Occipital lobe (tissue), 2 donors: ENCODE results near the gene SOX4. TPM values are rescaled to one million over a fixed set of nuclear protein-coding genes. Genes with fewer than 3 reads are reported as not detected.
A peak's percentile ranks its signal among the peaks of the same experiment; 100 is the strongest.

Source experiments
- DNase-seq: peaks from one replicate; lab custom pipeline; 2025; lab: John Stamatoyannopoulos, UW
- total RNA-seq: library from RNA; depleted of rRNA; stranded (reverse); fragments of >200 nt; gene quantifications from one replicate; pipeline ENCODE4 v1.2.3, GENCODE V29; 2014

SOX4 gene
- total RNA-seq, 1 donor from 2014 or later, result 370 TPM

DNA sequence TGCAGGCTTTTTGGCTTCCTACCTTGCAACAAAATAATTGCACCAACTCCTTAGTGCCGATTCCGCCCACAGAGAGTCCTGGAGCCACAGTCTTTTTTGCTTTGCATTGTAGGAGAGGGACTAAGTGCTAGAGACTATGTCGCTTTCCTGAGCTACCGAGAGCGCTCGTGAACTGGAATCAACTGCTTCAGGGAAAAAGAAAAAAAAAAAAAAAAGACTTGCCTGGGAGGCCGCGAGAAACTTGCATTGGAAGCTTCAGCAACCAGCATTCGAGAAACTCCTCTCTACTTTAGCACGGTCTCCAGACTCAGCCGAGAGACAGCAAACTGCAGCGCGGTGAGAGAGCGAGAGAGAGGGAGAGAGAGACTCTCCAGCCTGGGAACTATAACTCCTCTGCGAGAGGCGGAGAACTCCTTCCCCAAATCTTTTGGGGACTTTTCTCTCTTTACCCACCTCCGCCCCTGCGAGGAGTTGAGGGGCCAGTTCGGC, 420 bp downstream of the SOX4 start:
- peak; percentile 57 for DNase-seq

DNA sequence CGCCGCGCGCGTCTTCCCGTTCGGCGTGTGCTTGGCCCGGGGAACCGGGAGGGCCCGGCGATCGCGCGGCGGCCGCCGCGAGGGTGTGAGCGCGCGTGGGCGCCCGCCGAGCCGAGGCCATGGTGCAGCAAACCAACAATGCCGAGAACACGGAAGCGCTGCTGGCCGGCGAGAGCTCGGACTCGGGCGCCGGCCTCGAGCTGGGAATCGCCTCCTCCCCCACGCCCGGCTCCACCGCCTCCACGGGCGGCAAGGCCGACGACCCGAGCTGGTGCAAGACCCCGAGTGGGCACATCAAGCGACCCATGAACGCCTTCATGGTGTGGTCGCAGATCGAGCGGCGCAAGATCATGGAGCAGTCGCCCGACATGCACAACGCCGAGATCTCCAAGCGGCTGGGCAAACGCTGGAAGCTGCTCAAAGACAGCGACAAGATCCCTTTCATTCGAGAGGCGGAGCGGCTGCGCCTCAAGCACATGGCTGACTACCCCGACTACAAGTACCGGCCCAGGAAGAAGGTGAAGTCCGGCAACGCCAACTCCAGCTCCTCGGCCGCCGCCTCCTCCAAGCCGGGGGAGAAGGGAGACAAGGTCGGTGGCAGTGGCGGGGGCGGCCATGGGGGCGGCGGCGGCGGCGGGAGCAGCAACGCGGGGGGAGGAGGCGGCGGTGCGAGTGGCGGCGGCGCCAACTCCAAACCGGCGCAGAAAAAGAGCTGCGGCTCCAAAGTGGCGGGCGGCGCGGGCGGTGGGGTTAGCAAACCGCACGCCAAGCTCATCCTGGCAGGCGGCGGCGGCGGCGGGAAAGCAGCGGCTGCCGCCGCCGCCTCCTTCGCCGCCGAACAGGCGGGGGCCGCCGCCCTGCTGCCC, 1.1 kb downstream of the SOX4 start:
- DNase-seq, result peak; percentile 68

DNA sequence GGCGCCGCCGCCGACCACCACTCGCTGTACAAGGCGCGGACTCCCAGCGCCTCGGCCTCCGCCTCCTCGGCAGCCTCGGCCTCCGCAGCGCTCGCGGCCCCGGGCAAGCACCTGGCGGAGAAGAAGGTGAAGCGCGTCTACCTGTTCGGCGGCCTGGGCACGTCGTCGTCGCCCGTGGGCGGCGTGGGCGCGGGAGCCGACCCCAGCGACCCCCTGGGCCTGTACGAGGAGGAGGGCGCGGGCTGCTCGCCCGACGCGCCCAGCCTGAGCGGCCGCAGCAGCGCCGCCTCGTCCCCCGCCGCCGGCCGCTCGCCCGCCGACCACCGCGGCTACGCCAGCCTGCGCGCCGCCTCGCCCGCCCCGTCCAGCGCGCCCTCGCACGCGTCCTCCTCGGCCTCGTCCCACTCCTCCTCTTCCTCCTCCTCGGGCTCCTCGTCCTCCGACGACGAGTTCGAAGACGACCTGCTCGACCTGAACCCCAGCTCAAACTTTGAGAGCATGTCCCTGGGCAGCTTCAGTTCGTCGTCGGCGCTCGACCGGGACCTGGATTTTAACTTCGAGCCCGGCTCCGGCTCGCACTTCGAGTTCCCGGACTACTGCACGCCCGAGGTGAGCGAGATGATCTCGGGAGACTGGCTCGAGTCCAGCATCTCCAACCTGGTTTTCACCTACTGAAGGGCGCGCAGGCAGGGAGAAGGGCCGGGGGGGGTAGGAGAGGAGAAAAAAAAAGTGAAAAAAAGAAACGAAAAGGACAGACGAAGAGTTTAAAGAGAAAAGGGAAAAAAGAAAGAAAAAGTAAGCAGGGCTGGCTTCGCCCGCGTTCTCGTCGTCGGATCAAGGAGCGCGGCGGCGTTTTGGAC, 2.0 kb downstream of the SOX4 start:
- no peak for DNase-seq

DNA sequence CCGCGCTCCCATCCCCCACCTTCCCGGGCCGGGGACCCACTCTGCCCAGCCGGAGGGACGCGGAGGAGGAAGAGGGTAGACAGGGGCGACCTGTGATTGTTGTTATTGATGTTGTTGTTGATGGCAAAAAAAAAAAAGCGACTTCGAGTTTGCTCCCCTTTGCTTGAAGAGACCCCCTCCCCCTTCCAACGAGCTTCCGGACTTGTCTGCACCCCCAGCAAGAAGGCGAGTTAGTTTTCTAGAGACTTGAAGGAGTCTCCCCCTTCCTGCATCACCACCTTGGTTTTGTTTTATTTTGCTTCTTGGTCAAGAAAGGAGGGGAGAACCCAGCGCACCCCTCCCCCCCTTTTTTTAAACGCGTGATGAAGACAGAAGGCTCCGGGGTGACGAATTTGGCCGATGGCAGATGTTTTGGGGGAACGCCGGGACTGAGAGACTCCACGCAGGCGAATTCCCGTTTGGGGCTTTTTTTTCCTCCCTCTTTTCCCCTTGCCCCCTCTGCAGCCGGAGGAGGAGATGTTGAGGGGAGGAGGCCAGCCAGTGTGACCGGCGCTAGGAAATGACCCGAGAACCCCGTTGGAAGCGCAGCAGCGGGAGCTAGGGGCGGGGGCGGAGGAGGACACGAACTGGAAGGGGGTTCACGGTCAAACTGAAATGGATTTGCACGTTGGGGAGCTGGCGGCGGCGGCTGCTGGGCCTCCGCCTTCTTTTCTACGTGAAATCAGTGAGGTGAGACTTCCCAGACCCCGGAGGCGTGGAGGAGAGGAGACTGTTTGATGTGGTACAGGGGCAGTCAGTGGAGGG, 2.8 kb downstream of the SOX4 start:
- peak; percentile 3 for DNase-seq

DNA sequence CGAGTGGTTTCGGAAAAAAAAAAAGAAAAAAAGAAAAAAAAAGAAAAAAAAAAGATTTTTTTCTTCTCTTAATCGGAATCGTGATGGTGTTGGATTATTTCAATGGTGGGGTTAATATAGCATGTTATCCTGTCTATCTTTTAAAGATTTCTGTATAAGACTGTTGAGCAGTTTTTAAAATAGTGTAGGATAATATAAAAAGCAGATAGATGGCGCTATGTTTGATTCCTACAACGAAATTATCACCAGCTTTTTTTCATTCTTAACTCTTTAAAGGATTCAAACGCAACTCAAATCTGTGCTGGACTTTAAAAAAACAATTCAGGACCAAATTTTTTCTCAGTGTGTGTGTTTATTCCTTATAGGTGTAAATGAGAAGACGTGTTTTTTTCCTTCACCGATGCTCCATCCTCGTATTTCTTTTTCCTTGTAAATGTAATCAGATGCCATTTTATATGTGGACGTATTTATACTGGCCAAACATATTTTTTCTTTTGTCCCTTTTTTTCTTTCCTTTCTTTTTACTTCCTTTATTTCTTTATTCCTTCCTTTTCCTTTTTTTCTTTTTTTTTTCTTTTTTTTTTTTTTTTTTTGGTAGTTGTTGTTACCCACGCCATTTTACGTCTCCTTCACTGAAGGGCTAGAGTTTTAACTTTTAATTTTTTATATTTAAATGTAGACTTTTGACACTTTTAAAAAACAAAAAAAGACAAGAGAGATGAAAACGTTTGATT, 3.6 kb downstream of the SOX4 start:
- DNase-seq, result no peak

DNA sequence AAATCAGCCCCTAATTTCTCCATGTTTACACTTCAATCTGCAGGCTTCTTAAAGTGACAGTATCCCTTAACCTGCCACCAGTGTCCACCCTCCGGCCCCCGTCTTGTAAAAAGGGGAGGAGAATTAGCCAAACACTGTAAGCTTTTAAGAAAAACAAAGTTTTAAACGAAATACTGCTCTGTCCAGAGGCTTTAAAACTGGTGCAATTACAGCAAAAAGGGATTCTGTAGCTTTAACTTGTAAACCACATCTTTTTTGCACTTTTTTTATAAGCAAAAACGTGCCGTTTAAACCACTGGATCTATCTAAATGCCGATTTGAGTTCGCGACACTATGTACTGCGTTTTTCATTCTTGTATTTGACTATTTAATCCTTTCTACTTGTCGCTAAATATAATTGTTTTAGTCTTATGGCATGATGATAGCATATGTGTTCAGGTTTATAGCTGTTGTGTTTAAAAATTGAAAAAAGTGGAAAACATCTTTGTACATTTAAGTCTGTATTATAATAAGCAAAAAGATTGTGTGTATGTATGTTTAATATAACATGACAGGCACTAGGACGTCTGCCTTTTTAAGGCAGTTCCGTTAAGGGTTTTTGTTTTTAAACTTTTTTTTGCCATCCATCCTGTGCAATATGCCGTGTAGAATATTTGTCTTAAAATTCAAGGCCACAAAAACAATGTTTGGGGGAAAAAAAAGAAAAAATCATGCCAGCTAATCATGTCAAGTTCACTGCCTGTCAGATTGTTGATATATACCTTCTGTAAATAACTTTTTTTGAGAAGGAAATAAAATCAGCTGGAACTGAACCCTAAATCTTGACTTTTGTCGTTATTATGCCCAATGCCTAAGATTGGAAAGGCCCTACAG, 4.5 kb downstream of the SOX4 start:
- no peak for DNase-seq

DNA sequence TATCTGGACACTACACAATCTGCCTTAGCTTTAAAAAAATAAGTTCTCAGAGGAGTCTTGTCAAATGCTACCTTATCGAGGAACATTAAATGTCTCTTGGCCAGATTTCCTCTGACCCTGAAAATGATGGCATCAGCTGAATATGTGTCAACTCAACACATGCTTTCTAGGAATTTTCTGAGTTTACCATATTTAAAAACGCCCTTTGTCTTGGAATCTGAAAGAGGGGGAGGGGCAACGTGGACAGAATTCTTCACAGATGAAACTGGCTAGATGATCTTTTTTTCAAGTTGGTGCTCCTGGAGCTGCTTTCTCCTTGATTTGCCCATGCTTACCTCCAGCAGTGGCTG, 5.1 kb downstream of the SOX4 start:
- no peak for DNase-seq

DNA sequence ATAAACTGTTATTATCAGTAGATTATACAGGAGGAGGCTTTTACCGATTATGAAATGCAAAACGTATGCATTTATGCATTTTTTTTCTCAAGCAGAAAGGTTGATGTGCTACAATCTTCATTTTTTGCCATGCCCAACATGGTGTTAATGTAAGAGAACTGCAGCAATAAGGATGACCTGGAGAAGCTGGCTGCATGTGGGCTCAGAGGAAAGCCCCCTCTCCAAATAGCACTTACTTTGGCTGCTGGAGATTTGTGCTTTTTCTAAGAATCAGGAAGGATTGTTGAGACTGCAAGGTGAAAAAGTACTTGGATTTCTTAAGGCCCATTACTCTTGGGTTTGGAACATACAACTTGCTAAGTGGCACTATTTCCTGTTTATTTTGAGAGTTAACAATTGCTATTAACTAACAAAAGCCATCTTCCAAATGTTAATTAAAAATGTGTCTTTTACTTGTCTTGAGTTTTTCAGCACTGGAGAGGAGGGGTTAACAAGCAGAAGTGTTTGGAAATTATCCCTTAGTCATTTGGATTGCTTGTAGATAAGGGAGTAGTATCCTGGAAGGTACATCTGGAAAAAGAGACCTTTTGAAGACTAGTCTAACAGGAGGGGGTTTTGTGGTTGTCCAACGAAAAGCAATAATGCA, 5.6 kb downstream of the SOX4 start:
- DNase-seq, result no peak

DNA sequence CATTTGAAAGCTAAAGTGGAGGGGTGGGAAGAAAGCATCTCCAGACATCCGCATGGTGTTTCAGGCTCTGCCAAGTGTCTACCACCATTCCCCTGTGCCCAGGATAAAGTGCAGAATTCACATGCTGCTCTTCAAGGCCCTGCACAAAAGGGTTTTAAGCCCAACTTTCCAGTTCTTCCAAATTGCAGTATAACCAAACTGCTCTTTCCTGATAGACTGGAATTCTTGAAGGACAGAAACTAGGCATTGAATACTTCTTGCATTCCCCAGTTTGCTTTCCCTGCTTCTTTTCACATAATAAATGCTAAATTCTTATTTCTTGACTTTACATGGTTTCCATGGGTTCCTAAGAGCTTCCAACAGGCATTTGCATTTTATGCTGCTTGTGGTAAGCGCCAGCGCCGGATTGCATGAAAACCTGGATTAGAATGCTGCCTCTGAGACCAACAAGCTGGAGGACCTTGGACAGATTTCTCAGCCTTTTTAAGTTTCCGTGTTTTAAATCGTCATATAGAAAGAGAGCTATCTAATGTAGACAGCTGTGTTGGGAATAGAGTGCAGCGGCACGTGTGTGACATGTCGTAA, 7.9 kb downstream of the SOX4 start:
- no peak for DNase-seq

DNA sequence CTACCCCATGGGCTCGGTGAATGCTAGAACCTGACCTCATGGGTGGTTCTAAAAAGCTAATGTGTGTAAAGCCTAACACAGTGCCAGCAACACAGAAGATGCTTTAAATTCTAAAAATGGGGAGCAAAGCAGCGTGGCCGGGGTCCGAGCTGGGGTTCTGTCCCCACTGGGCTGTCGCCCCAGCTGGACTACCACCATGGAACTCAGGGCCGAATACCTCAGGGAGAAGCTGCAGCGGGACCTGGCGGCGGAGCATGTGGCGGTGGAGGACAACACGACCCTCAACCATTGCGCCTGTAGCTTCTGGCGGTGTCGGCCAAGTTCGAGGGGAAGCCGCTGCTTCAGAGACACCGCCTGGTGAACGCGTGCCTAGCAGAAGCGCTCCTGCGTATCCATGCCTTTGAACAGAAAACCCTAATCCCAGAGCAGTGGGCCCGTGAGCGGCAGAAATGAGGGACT, 8.4 kb downstream of the SOX4 start:
- DNase-seq, result no peak

DNA sequence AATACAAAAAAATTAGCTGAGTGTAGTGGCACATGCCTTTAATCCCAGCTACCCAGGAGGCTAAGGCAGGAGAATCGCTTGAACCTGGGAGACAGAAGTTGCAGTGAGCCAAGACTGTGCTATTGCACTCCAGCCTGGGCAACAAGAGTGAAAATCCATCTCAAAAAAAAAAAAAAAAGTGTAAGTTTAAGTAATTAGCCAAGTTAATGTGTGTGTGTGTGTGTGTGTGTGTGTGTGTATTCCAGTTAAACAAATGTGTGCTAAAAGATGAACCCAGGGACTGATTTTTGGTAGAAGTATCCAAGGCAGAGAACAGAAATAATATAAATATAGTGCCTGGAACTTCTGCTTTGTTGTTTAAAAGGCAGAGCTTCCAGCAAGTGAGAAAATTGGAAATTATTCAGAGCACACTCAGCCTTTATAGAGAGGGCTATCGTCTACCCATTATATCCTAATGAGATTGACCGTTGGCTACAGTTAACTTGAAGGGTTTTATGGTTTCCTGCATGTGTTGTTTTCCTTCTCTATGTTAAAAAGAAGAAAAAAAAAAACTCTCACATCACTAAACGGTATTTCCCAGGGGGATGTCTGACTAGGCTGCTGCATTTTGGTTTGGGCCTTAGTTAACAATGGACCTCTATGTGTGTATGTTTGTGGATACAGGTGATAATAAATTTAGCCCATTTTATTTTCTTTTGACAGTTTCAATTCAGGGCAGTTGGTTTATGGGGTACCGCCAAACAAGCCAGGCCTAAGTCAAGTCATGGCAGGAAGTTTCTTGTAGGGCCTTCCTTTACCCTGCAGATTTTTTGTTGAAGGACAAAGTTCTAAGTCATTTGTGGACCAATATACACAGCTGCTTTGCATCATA, 9.8 kb downstream of the SOX4 start:
- no peak for DNase-seq

DNA sequence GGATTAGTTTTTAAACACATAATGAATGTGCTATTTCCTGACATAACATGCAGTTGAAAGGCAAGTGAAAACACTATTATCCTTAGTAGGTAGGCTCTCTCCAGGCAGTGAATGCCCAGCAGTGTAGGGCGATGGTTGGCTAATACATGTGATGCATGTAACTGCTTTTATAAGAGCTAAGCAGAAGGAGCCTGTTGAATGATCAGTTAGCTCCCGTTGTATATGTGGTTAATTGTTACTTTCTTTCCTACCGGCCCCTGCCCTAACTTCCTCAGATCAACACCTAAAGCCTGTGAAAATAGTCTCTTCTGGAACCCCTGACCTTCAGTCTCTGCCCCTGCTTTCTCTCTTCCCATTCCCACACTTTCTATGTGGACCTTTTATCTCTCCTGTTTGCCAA, 10.5 kb downstream of the SOX4 start:
- DNase-seq, result no peak

DNA sequence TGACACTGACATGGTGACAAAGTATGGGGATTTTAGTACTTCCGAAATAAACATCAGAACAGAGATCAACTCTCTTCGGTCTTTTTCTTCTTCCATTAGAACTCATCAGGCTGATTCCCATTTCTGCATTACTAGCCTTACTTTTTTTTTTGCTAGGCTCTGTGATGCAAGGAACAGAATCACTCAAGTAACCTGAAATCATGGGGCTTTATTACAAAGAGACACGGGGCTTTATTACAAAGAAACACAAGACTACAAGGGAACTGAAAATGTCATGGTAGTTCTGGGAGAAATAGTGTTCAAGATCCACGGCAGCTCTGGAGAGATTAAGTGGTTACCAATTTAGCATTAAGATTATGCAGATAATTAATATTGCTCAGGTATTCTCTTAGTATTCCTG, 11.6 kb downstream of the SOX4 start:
- DNase-seq, result no peak

DNA sequence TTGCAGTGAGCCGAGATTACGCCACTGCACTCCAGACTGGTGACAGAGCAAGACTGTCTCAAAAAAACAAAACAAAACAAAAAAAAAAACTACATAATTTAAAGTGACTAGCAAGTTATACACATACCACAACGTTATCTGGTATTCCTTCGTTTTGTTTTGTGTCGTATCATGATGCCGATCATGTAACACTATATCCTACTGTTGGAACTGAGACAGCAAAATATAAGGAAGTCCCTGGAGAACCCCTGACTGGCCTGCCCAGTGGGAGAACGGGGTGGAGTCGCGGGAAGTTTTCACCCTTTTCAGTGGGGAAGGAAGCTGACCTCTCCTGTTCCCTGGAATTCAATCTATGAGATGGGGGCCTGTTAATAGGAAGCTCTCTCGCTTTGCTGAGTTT, 15.1 kb downstream of the SOX4 start:
- no peak for DNase-seq

DNA sequence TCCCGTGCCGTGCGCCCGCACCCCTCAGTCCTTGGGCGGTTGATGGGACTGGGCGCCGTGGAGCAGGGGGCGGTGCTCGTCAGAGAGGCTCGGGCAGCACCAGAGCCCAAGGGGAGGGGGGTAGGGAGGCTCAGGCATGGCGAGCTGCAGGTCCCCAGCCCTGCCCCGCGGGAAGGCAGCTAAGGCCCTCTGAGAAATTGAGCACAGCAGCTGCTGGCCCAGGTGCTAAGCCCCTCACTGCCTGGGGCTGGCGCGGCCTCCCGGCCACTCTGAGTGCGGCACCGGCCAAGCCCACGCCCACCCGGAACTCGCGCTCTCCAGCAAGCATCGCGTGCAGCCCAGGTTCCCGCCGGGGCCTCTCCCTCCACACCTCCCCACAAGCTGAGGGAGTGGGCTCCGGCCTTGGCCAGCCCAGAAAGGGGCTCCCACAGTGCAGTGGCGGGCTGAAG, 16.4 kb downstream of the SOX4 start:
- DNase-seq, result no peak

DNA sequence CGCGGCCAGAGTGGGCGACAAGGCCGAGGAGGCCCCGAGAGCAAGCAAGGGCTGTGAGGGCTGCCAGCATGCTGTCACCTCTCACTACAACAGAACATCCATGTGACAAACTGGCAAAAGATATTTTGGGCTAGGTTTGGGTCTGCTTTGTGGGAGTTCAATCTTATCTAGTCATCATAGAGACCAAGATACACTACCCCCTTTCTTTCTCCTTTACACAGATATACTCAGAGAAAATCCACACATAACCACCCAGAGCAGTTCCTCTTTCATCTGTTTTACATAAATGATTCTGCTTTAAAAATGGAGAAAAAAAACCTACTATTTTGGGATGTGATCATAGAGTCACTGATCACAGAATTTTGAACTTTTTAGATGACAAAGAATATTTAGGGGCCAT, 16.8 kb downstream of the SOX4 start:
- DNase-seq, result no peak

DNA sequence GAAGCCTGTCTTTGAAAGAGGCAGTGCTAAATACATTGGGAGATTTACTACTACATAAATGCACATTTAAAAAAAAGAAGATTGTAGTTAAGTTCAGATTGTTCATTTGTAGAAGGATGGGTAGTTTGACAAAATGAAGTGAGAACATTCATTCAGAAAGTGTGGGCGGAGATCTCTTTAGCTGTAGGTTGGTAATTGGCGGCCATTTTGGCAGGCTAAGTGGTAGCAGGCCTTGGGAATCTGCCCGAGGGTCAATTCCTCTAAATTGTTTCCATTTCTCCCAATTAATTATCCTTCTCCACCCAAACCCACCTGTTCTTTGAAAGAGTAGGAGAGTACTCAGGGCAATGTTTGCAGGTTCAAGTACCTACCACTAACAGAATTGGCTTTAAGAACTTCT, 17.9 kb downstream of the SOX4 start:
- DNase-seq, result no peak
